IMR-90 (cell line): ENCODE results near the gene MYH13. TPM values are rescaled to one million over a fixed set of nuclear protein-coding genes. Genes with fewer than 3 reads are reported as not detected.

Source experiments
- ATAC-seq: fragments of 200-7000 bp; cut with Tn5 transposase; 2 replicates; pipeline ENCODE4 v1.9.1; 2020; ENCODE audit warnings: low read depth, mild to moderate bottlenecking, moderate library complexity
- BruUV-seq: library from RNA; stranded (reverse); fragments of 400-500 nt; replicated peaks from 2 replicates; lab custom pipeline; 2021; lab: Mats Ljungman, UMichigan
- CTCF ChIA-PET: fragments of 300-600 bp; formaldehyde crosslinking; extraction: SDS; loops from one replicate; lab custom pipeline; 2021; ENCODE audit warnings: antibody characterized with exemption; lab: Yijun Ruan, JAX
- POLR2A ChIA-PET: fragments of 300-600 bp; sonication (Branson Sonifier 250); formaldehyde crosslinking; loops from one replicate; lab custom pipeline; 2022; ENCODE audit warnings: antibody characterized with exemption; ENCODE audit not compliant: unreplicated experiment; lab: Charles Lee
- DNase-seq: peaks from one replicate; pipeline ENCODE4 v3.0.0; 2013
- H2AFZ ChIP-seq: replicated peaks from 2 replicates; pipeline ENCODE3; 2013; ENCODE audit warnings: low read length, mild to moderate bottlenecking; ENCODE audit not compliant: poor library complexity
- H2AK5ac ChIP-seq: 2 replicates; pipeline ENCODE4 v1.6.1; 2013; ENCODE audit warnings: low read depth, low read length, inconsistent platforms
- H2AK9ac ChIP-seq: replicated peaks from 2 replicates; pipeline ENCODE3; 2013; ENCODE audit warnings: mild to moderate bottlenecking, low read depth, low read length, moderate library complexity; ENCODE audit not compliant: poor library complexity
- H2BK120ac ChIP-seq: 2 replicates; pipeline ENCODE4 v1.6.1; 2013; ENCODE audit warnings: low read depth, low read length, inconsistent platforms
- H2BK15ac ChIP-seq: 3 replicates; pipeline ENCODE4 v1.6.1; 2013; ENCODE audit warnings: low read depth, low read length, inconsistent platforms
- H2BK20ac ChIP-seq: 2 replicates; pipeline ENCODE4 v1.6.1; 2013; ENCODE audit warnings: low read depth, mild to moderate bottlenecking, inconsistent platforms, low read length, moderate library complexity
- H2BK5ac ChIP-seq: 2 replicates; pipeline ENCODE4 v1.6.1; 2013; ENCODE audit warnings: mild to moderate bottlenecking, low read depth, low read length, inconsistent platforms; ENCODE audit not compliant: poor library complexity, severe bottlenecking
- H3K14ac ChIP-seq: replicated peaks from 2 replicates; pipeline ENCODE4 v1.6.1; 2013; ENCODE audit warnings: low read depth, low read length, inconsistent platforms
- H3K18ac ChIP-seq: 2 replicates; pipeline ENCODE4 v1.6.1; 2013; ENCODE audit warnings: low read depth, low read length, control low read depth
- H3K23ac ChIP-seq: 2 replicates; pipeline ENCODE4 v1.6.1; 2013; ENCODE audit warnings: low read depth, low read length, inconsistent platforms
- H3K27ac ChIP-seq: 2 replicates; pipeline ENCODE4 v1.5.1; 2013; ENCODE audit warnings: mild to moderate bottlenecking, control low read depth, low read length; ENCODE audit not compliant: insufficient read depth
- H3K27me3 ChIP-seq: 2 replicates; pipeline ENCODE4 v1.6.1; 2013; ENCODE audit warnings: low read length; ENCODE audit not compliant: control insufficient read depth, insufficient read depth
- H3K36me3 ChIP-seq: 2 replicates; pipeline ENCODE4 v1.6.1; 2013; ENCODE audit warnings: low read length, mixed read lengths; ENCODE audit not compliant: control insufficient read depth, insufficient read depth
- H3K4ac ChIP-seq: 2 replicates; pipeline ENCODE4 v1.6.1; 2013; ENCODE audit warnings: low read depth, low read length, inconsistent platforms
- H3K4me1 ChIP-seq: 2 replicates; pipeline ENCODE4 v1.6.1; 2013; ENCODE audit warnings: low read length, mixed read lengths; ENCODE audit not compliant: control insufficient read depth, insufficient read depth
- H3K4me2 ChIP-seq: 2 replicates; pipeline ENCODE4 v1.6.1; 2013; ENCODE audit warnings: low read depth, mild to moderate bottlenecking, control low read depth, low read length, moderate library complexity
- H3K4me3 ChIP-seq: 2 replicates; pipeline ENCODE4 v1.5.1; 2013; ENCODE audit warnings: low read depth, mild to moderate bottlenecking, control low read depth, low read length, moderate library complexity; ENCODE audit not compliant: insufficient read depth
- H3K56ac ChIP-seq: 2 replicates; pipeline ENCODE4 v1.6.1; 2013; ENCODE audit warnings: low read length, inconsistent platforms; ENCODE audit not compliant: insufficient read depth; ENCODE audit errors: extremely low read depth
- H3K79me1 ChIP-seq, 2 experiments: 2 replicates each; pipeline ENCODE4 v1.6.1; 2013; ENCODE audit warnings: low read length in 2 of 2, inconsistent platforms in 1 of 2, low read depth in 1 of 2
- H3K9ac ChIP-seq: 2 replicates; pipeline ENCODE4 v1.6.1; 2013; ENCODE audit warnings: low read depth, low read length, control low read depth
- H3K9me1 ChIP-seq: 2 replicates; pipeline ENCODE4 v1.6.1; 2013; ENCODE audit warnings: low read length, inconsistent platforms; ENCODE audit not compliant: insufficient read depth
- H3K9me3 ChIP-seq: 2 replicates; pipeline ENCODE4 v1.6.1; 2013; ENCODE audit warnings: low read length; ENCODE audit not compliant: control insufficient read depth, insufficient read depth
- H4K20me1 ChIP-seq: 2 replicates; pipeline ENCODE4 v1.6.1; 2013; ENCODE audit warnings: low read length, inconsistent platforms; ENCODE audit not compliant: insufficient read depth
- H4K5ac ChIP-seq: 2 replicates; pipeline ENCODE4 v1.6.1; 2013; ENCODE audit warnings: mild to moderate bottlenecking, low read depth, low read length, control low read depth
- H4K8ac ChIP-seq, 2 experiments: 2 replicates each; pipeline ENCODE4 v1.6.1; 2013; ENCODE audit warnings: low read depth in 2 of 2, low read length in 2 of 2, control low read depth in 1 of 2, inconsistent platforms in 1 of 2
- H4K91ac ChIP-seq: 2 replicates; pipeline ENCODE4 v1.6.1; 2013; ENCODE audit warnings: low read depth, low read length, inconsistent platforms; ENCODE audit not compliant: insufficient read depth
- CEBPB ChIP-seq: IDR thresholded peaks from 2 replicates; pipeline ENCODE4 v1.6.1; 2012; ENCODE audit warnings: low read depth, low read length, improper control_type of control experiment
- POLR2A ChIP-seq: IDR thresholded peaks from 2 replicates; pipeline ENCODE4 v1.6.1; 2012; ENCODE audit warnings: mild to moderate bottlenecking, low read depth, low read length
- RCOR1 ChIP-seq: IDR thresholded peaks from 2 replicates; pipeline ENCODE4 v1.6.1; 2012; ENCODE audit warnings: mild to moderate bottlenecking, low read length, improper control_type of control experiment; ENCODE audit not compliant: insufficient replicate concordance
- WGBS, 2 experiments: methylation state at CpG; one replicate each; pipeline versions ENCODE4 v1.1.5 to v1.1.7; 2013; ENCODE audit warnings: missing lambda C conversion rate in 2 of 2; ENCODE audit not compliant: insufficient read length in 1 of 2; ENCODE audit errors: extremely low coverage in 2 of 2; 5-methylcytosine and 5-hydroxymethylcytosine counted together
- dilution Hi-C: fragments of 300-500 bp; cut with HindIII; formaldehyde crosslinking; loops from one replicate; pipeline ENCODE4 v1.14.3; 2018; ENCODE audit warnings: low sequenced_read_pairs; ENCODE audit not compliant: unreplicated experiment
- in situ Hi-C: fragments of 300-500 bp; cut with MboI; formaldehyde crosslinking; loops from 3 replicates; pipeline ENCODE4 v1.14.3; 2019; ENCODE audit warnings: low sequenced_read_pairs, inconsistent platforms, mixed read lengths
- intact Hi-C: fragments of 100-400 bp; cut with micrococcal nuclease; formaldehyde crosslinking; loops from 2 replicates; pipeline ENCODE4 v1.10.0; 2022
- polyA plus RNA-seq, 3 experiments: library from polyadenylated mRNA; depleted of rRNA; stranded (reverse); fragments of >200 nt; gene quantifications; 2 replicates each; pipeline ENCODE4 v1.2.3, GENCODE V29; 2012; ENCODE audit warnings: low replicate concordance in 1 of 3
- total RNA-seq: library from RNA; depleted of rRNA; stranded (reverse); fragments of >200 nt; gene quantifications from 2 replicates; pipeline ENCODE4 v1.2.3, GENCODE V29; 2012

Gene MYH13
- total and polyA plus RNA-seq, 2 of the 4 experiments (the other 2 are of a cell fraction): not detected

DNA sequence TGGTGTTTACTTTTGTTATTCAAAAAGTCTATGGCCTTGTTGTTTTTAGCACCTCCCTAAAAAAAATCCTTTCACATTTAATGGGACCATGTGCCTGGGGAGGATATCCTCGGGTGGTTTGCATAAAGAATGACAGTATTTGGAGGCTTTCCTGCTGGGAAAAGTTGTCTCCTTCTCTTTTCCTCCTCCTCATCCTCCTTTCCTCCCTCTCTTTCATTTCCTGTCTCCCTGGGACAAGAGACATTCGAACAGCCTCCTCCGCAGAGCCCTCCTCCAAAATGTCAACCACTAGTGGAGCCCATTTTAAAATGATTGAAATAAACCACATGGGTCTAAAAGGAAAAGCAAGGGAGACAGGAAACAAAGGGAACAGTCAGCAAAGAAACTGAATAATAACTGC, 67.4 kb downstream of the MYH13 start:
- H2AK9ac ChIP-seq: no peak overlapping the region
- no peaks in the 10 kb centered on the region for H3K36me3 ChIP-seq
- no peaks in the 10 kb centered on the region for H4K20me1 ChIP-seq
- no peak overlapping the region for H2BK20ac ChIP-seq
- BruUV-seq: no TSS peak
- no peak overlapping the region for H2AFZ ChIP-seq
- no peak for TF ChIP-seq CEBPB
- no peak for TF ChIP-seq RCOR1
- TF ChIP-seq POLR2A: no peak
- WGBS, 2 experiments: no CpG with 5 or more reads among the region's 3 CpGs
- no peak overlapping the region for H4K8ac ChIP-seq
- in situ Hi-C loops: no loop called here
- no peak overlapping the region for H3K9ac ChIP-seq
- H3K14ac ChIP-seq: no peak overlapping the region
- H3K4ac ChIP-seq: no peak overlapping the region
- ATAC-seq (no peak), DNase-seq (no peak)
- no peaks in the 10 kb centered on the region for H3K79me1 ChIP-seq
- H4K91ac ChIP-seq: no peak overlapping the region
- no peak overlapping the region for H3K4me3 ChIP-seq
- no peak overlapping the region for H3K27ac ChIP-seq
- H2BK120ac ChIP-seq: no peak overlapping the region
- H3K4me1 ChIP-seq: no peaks in the 10 kb centered on the region
- H3K23ac ChIP-seq: no peak overlapping the region
- no peak overlapping the region for H3K56ac ChIP-seq
- H3K4me2 ChIP-seq: no peak overlapping the region
- dilution Hi-C loops: no loop called here
- no peak overlapping the region for H2BK5ac ChIP-seq
- H3K9me1 ChIP-seq: no peaks in the 10 kb centered on the region
- H3K27me3 ChIP-seq: no peaks in the 10 kb centered on the region
- ChIA-PET CTCF (no interaction called here), POLR2A (no interaction called here)
- no peaks in the 10 kb centered on the region for H3K9me3 ChIP-seq
- H2AK5ac ChIP-seq: no peak overlapping the region
- H4K5ac ChIP-seq: no peak overlapping the region
- H3K18ac ChIP-seq: no peak overlapping the region
- H2BK15ac ChIP-seq: no peak overlapping the region
- intact Hi-C loops: no loop called here
